K562 (cell line): Measurements from ENCODE around the gene EPO. TPM values are rescaled to one million over a fixed set of nuclear protein-coding genes. Genes with fewer than 3 reads are reported as not detected.
A peak's percentile ranks its signal among the peaks of the same experiment; 100 is the strongest.

Experiments
- NFXL1 ChIP-seq: fragments of 450-650 bp; formaldehyde crosslinking; IDR thresholded peaks from 2 replicates; pipeline ENCODE4 v1.4.0; 2021; ENCODE audit warnings: mild to moderate bottlenecking
- ZNF124 ChIP-seq: sonication (generic); formaldehyde crosslinking; IDR thresholded peaks from 2 replicates; pipeline ENCODE4 v1.8.1; 2022; ENCODE audit warnings: missing genetic modification reagents
- ZNF133 ChIP-seq: fragments of 250-450 bp; sonication (Bioruptor Pico); IDR thresholded peaks from 2 replicates; pipeline ENCODE4 v1.4.0; 2020; ENCODE audit warnings: mild to moderate bottlenecking
- ZNF184 ChIP-seq: sonication (generic); formaldehyde crosslinking; IDR thresholded peaks from 2 replicates; pipeline ENCODE4 v1.5.0; 2020; ENCODE audit warnings: missing genetic modification reagents
- polyA plus RNA-seq, 8 experiments: library from polyadenylated mRNA; depleted of rRNA in 4 of 8; stranded (reverse) in 5 of 8; unstranded in 3 of 8; fragments of >200 nt; fragmentation: Nextera tagmentation in 2 of 8; fragmentation: Illumina TruSeq in 1 of 8; extraction: Ambion mirVana in 2 of 8; extraction: Trizol in 1 of 8; gene quantifications; 2 replicates each; pipeline versions ENCODE4 v1.2.1 to v1.2.3, GENCODE V29; 2011 to 2014; ENCODE audit warnings: inconsistent platforms in 1 of 8, missing spikeins in 1 of 8
- total RNA-seq, 7 experiments: library from RNA; depleted of rRNA in 6 of 7; stranded (reverse); fragments of >200 nt in 6 of 7; fragmentation: Illumina TruSeq in 2 of 7; extraction: Trizol in 2 of 7; gene quantifications; 2 replicates each; pipeline versions ENCODE4 v1.2.1 to v1.2.3, GENCODE V29; 2011 to 2021; ENCODE audit warnings: low replicate concordance in 1 of 7
- TF ChIP-seq, protein P1 (sequence below), 2 experiments: fragments of 200-800 bp in 1 of 2; sonication (Bioruptor generic) in 1 of 2; sonication (generic) in 1 of 2; formaldehyde crosslinking in 1 of 2; IDR thresholded peaks in 1 of 2; conservative IDR thresholded peaks in 1 of 2; 2 replicates each; pipeline versions ENCODE4 v1.5.0 to v1.6.1; 2016 to 2020; ENCODE audit warnings: missing compliant biosample characterization in 1 of 2, missing genetic modification characterization in 1 of 2, missing genetic modification reagents in 1 of 2
- TF ChIP-seq, protein P2 (sequence below), 3 experiments: IDR thresholded peaks in 2 of 3; conservative IDR thresholded peaks in 1 of 3; 2 replicates each; pipeline ENCODE4 v1.5.1; 2011 to 2012; ENCODE audit warnings: low read length in 3 of 3, mild to moderate bottlenecking in 3 of 3, control low read depth in 2 of 3, improper control_type of control experiment in 1 of 3, inconsistent platforms in 1 of 3, low read depth in 1 of 3, mixed read lengths in 1 of 3, moderate library complexity in 1 of 3; ENCODE audit not compliant: insufficient read depth in 2 of 3
- TF ChIP-seq, protein P3 (sequence below), 2 experiments: fragments of 450-650 bp in 1 of 2; sonication (generic) in 1 of 2; formaldehyde crosslinking in 1 of 2; IDR thresholded peaks; 2 replicates each; pipeline versions ENCODE4 v1.7.1 to v1.9.0; 2016 to 2022; ENCODE audit warnings: inconsistent platforms in 1 of 2, mild to moderate bottlenecking in 1 of 2, missing genetic modification reagents in 1 of 2
- TF ChIP-seq, protein P4 (sequence below): fragments of 250-450 bp; sonication (Bioruptor Pico); IDR thresholded peaks from 2 replicates; pipeline ENCODE4 v1.4.0; 2020; ENCODE audit warnings: mild to moderate bottlenecking, moderate library complexity, borderline replicate concordance

EPO gene
- total and polyA plus RNA-seq, 9 of the 15 experiments (the other 6 are each of a cell fraction or from before 2014, with no cell fraction given), result 0.06 to 0.41 (median 0.07) TPM; not detected in 6

DNA sequence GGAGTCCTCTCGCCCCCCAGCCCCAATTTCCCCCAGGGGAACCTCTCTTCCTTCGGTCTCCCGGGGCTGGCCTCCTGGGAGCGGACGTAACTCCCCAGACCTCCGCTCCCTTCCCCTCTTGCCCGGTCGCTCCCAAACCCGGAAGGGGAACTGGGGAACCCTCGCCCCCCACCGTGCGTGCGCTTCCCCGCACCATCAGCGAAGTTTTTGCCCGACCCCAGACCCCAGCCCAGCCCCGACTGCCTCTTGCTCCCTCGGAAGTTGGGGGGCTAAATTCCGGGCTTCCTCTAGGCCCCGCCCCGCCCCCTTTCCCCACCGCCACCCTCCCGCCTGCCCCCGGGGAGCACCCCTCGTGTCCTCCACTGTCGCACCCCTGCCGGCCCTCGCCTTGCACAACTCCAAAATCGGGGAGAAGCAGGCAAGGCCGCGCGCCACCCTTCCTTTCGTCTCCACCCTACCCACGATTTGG is 46.3 kb upstream of the EPO start (continued):
- TF ChIP-seq, protein P1, sequence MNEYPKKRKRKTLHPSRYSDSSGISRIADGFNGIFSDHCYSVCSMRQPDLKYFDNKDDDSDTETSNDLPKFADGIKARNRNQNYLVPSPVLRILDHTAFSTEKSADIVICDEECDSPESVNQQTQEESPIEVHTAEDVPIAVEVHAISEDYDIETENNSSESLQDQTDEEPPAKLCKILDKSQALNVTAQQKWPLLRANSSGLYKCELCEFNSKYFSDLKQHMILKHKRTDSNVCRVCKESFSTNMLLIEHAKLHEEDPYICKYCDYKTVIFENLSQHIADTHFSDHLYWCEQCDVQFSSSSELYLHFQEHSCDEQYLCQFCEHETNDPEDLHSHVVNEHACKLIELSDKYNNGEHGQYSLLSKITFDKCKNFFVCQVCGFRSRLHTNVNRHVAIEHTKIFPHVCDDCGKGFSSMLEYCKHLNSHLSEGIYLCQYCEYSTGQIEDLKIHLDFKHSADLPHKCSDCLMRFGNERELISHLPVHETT (CRISPR knock-in tag; conservative IDR thresholded peaks at IDR 0.05 in 1 of 2, IDR thresholded peaks at IDR 0.05 in 1 of 2), result peak in 1 of 2 experiments; percentile 75; a peak in 2 of 4 replicates
- TF ChIP-seq ZNF124 (CRISPR knock-in tag) (no peak), NFXL1 (no peak), ZNF133 (CRISPR knock-in tag) (no peak), ZNF184 (no peak)
- TF ChIP-seq, protein P2, sequence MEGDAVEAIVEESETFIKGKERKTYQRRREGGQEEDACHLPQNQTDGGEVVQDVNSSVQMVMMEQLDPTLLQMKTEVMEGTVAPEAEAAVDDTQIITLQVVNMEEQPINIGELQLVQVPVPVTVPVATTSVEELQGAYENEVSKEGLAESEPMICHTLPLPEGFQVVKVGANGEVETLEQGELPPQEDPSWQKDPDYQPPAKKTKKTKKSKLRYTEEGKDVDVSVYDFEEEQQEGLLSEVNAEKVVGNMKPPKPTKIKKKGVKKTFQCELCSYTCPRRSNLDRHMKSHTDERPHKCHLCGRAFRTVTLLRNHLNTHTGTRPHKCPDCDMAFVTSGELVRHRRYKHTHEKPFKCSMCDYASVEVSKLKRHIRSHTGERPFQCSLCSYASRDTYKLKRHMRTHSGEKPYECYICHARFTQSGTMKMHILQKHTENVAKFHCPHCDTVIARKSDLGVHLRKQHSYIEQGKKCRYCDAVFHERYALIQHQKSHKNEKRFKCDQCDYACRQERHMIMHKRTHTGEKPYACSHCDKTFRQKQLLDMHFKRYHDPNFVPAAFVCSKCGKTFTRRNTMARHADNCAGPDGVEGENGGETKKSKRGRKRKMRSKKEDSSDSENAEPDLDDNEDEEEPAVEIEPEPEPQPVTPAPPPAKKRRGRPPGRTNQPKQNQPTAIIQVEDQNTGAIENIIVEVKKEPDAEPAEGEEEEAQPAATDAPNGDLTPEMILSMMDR (IDR thresholded peaks at IDR 0.05 in 2 of 3, conservative IDR thresholded peaks at IDR 0.05 in 1 of 3; ENCODE audit: insufficient read depth in 2 of 3, low read depth in 1 of 3, low read length in 3 of 3), result no peak
- TF ChIP-seq, protein P3, sequence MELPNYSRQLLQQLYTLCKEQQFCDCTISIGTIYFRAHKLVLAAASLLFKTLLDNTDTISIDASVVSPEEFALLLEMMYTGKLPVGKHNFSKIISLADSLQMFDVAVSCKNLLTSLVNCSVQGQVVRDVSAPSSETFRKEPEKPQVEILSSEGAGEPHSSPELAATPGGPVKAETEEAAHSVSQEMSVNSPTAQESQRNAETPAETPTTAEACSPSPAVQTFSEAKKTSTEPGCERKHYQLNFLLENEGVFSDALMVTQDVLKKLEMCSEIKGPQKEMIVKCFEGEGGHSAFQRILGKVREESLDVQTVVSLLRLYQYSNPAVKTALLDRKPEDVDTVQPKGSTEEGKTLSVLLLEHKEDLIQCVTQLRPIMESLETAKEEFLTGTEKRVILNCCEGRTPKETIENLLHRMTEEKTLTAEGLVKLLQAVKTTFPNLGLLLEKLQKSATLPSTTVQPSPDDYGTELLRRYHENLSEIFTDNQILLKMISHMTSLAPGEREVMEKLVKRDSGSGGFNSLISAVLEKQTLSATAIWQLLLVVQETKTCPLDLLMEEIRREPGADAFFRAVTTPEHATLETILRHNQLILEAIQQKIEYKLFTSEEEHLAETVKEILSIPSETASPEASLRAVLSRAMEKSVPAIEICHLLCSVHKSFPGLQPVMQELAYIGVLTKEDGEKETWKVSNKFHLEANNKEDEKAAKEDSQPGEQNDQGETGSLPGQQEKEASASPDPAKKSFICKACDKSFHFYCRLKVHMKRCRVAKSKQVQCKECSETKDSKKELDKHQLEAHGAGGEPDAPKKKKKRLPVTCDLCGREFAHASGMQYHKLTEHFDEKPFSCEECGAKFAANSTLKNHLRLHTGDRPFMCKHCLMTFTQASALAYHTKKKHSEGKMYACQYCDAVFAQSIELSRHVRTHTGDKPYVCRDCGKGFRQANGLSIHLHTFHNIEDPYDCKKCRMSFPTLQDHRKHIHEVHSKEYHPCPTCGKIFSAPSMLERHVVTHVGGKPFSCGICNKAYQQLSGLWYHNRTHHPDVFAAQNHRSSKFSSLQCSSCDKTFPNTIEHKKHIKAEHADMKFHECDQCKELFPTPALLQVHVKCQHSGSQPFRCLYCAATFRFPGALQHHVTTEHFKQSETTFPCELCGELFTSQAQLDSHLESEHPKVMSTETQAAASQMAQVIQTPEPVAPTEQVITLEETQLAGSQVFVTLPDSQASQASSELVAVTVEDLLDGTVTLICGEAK (IDR thresholded peaks at IDR 0.05), result no peak
- TF ChIP-seq, protein P3 (CRISPR knock-in tag; IDR thresholded peaks at IDR 0.05), result no peak
- TF ChIP-seq, protein P4, sequence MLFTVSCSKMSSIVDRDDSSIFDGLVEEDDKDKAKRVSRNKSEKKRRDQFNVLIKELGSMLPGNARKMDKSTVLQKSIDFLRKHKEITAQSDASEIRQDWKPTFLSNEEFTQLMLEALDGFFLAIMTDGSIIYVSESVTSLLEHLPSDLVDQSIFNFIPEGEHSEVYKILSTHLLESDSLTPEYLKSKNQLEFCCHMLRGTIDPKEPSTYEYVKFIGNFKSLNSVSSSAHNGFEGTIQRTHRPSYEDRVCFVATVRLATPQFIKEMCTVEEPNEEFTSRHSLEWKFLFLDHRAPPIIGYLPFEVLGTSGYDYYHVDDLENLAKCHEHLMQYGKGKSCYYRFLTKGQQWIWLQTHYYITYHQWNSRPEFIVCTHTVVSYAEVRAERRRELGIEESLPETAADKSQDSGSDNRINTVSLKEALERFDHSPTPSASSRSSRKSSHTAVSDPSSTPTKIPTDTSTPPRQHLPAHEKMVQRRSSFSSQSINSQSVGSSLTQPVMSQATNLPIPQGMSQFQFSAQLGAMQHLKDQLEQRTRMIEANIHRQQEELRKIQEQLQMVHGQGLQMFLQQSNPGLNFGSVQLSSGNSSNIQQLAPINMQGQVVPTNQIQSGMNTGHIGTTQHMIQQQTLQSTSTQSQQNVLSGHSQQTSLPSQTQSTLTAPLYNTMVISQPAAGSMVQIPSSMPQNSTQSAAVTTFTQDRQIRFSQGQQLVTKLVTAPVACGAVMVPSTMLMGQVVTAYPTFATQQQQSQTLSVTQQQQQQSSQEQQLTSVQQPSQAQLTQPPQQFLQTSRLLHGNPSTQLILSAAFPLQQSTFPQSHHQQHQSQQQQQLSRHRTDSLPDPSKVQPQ (CRISPR knock-in tag), result no peak
